Measurements from ENCODE around the gene GATA2. TPM values are rescaled to one million over a fixed set of nuclear protein-coding genes. Genes with fewer than 3 reads are reported as not detected.
A peak's percentile ranks its signal among the peaks of the same experiment; 100 is the strongest.

GATA2 gene
- total RNA-seq (10 to 100 TPM in 7 of 10 donors, 1 to 10 TPM in 3; 6.8 to 21.4 (median 10.7) TPM), polyA plus RNA-seq (10 to 100 TPM; 16.0 to 29.8 TPM)
- long read RNA-seq, donor 1, partial matches to known transcripts: 38 of 41 reads
- long read RNA-seq, donor 1, other reads (novel, unspliced or antisense): 1 of 41 reads
- long read RNA-seq, donor 2, partial matches to known transcripts: 20 of 29 reads
- long read RNA-seq, donor 2, other reads (novel, unspliced or antisense): 9 of 29 reads
- long read RNA-seq, donor 3, partial matches to known transcripts: 54 of 71 reads
- long read RNA-seq, donor 3, other reads (novel, unspliced or antisense): 15 of 71 reads

GRCh38 chr3:128492671-128493569, at the start of gene GATA2:
TSS of gene GATA2 (minus strand) at chr3:128493201. CDS start at chr3:128487031, 6,170 bp downstream.
- DNase-seq: no peak
- Histone ChIP-seq H3K36me3 (peaks cover 0 to 6% (median 0%) of the 10 kb centered on the region in 9 donors), H3K9me3 (no peaks in the 10 kb centered on the region), H3K4me1 (peaks cover 10 to 67% (median 57%) of the 10 kb centered on the region in 9 donors), H3K27ac (no peak within 1 kb of the TSS), H3K27me3 (peaks cover 13 to 100% (median 71%) of the 10 kb centered on the region in 7 donors), H3K4me3 (peak within 1 kb of the TSS in 8 of 10 donors; percentile 2 to 85 (median 26))
- ATAC-seq: no peak
- intact Hi-C loops (cut with DNase I): loop anchor here in 7 of 10 donors (5.0 to 10.0 kb wide), 6 partner anchors 178 to 408 kb away; no protein-coding TSS in a partner anchor
- 26 to 38% methylated on average over 66 to 78 of the region's 78 CpGs for WGBS, 2 donors
- peak in 4 of 9 donors; percentile 7 to 29 (median 16) for TF ChIP-seq CTCF (IDR thresholded peaks at IDR 0.05)

GRCh38 chr3:128541246-128541645, 48.2 kb upstream of the GATA2 start:
- ATAC-seq (no peak), DNase-seq (no peak)
- Histone ChIP-seq H3K27me3 (peaks cover 0 to 6% (median 0%) of the 10 kb centered on the region in 7 donors), H3K27ac (no peak overlapping the region), H3K4me1 (peaks cover 0 to 4% (median 0%) of the 10 kb centered on the region in 9 donors), H3K36me3 (no peaks in the 10 kb centered on the region), H3K9me3 (peaks cover 0 to 12% (median 3%) of the 10 kb centered on the region in 11 donors), H3K4me3 (no peak overlapping the region)
- WGBS, 2 donors: 85 to 86% methylated on average over 2 of the region's 2 CpGs
- intact Hi-C loops (cut with DNase I): loop anchor here in 1 of 10 donors (5.0 kb wide), 1 partner anchor 39 kb away; no protein-coding TSS in a partner anchor
- no peak for TF ChIP-seq CTCF (IDR thresholded peaks at IDR 0.05)

DNA sequence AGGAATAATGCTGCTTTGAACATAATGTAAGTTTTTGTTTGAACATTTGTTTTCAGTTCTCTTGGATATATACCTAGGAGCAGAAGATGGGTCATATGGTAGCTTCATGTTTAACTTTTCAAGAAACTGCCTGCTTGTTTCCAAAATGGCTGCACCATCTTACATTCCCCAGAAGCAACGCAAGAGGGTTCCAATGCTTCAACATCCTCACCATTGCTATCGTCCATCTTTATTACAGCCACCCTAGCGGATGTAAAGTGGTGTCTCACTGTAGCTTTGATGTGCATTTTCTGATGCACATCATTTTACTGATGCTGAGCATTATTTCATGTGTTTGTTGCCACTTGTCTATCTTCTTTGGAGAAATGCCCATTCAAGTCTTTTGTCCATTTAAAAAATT, 46.4 kb upstream of the GATA2 start:
- Histone ChIP-seq H3K27ac (no peak overlapping the region), H3K27me3 (peaks cover 0 to 20% (median 5%) of the 10 kb centered on the region in 7 donors), H3K36me3 (no peaks in the 10 kb centered on the region), H3K9me3 (peaks cover 0 to 12% (median 3%) of the 10 kb centered on the region in 11 donors), H3K4me1 (peaks cover 0 to 4% (median 0%) of the 10 kb centered on the region in 9 donors), H3K4me3 (no peak overlapping the region)
- DNase-seq (no peak), ATAC-seq (no peak)
- TF ChIP-seq CTCF (IDR thresholded peaks at IDR 0.05): no peak
- WGBS, 2 donors: 91 to 93% methylated on average over 3 of the region's 3 CpGs
- intact Hi-C loops (cut with DNase I): no loop called here

DNA sequence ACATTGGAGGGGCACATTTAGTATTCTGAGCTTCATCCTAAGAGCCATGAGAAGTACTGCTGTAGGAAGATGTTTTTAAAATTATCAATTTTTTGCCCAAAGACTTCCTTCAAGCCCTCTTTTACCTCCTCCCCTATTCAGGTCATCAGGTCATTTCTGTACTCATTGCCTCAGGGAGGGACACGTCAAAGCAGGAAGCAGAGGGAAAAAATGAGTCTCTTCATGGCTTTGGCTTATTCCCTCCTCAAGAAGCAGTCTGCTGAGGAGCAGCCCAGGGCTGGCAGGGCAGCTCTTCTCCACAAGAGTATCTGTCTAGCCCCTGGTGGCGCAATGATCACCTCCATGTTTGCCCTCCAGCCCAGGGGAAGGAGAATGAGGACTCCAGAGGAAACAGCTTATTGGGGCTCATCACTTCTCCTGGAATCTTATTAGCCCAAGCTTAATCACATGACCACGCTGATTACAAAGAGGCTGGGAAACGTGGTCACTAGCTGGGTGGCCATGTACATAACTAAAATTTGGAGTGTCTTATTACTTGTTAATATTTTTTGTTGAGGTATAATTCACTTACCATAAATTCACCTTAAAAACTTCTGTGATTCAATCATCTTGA, 44.2 kb upstream of the GATA2 start:
- no peak overlapping the region for H3K27ac ChIP-seq
- no peaks in the 10 kb centered on the region for H3K9me3 ChIP-seq
- intact Hi-C loops (cut with DNase I): no loop called here
- no peak for DNase-seq
- no peak for ATAC-seq
- no peak overlapping the region for H3K4me3 ChIP-seq
- 71 to 79% methylated on average over 4 of the region's 4 CpGs for WGBS, 2 donors
- TF ChIP-seq CTCF (IDR thresholded peaks at IDR 0.05): no peak
- H3K36me3 ChIP-seq: no peaks in the 10 kb centered on the region
- H3K4me1 ChIP-seq: no peaks in the 10 kb centered on the region
- H3K27me3 ChIP-seq: peaks cover 0 to 39% (median 9%) of the 10 kb centered on the region in 7 donors
